Transverse colon (tissue), 4 donors: ENCODE results near the gene OR7A17.

Source experiments
- EP300 ChIP-seq: sonication (generic); formaldehyde crosslinking; IDR thresholded peaks from one replicate; pipeline ENCODE4 v1.6.1; 2017; ENCODE audit warnings: antibody characterized with exemption, low read depth
- POLR2A ChIP-seq: fragments of 450-650 bp; IDR thresholded peaks from one replicate; pipeline ENCODE4 v1.6.1; 2016; ENCODE audit warnings: antibody characterized with exemption, mild to moderate bottlenecking, moderate library complexity
- POLR2AphosphoS5 ChIP-seq, 3 donors: sonication (generic); formaldehyde crosslinking; IDR thresholded peaks; one replicate each; pipeline ENCODE4 v1.6.1; 2016; ENCODE audit warnings: antibody characterized with exemption in 3 of 3
- TF ChIP-seq, protein P1 (sequence below), 5 experiments: fragments of 200-600 bp in 3 of 5; fragments of 450-650 bp in 2 of 5; sonication (generic) in 3 of 5; IDR thresholded peaks; 1 replicate in 2 of 5; 2 replicates in 3 of 5; pipeline ENCODE4 v1.5.1; 2016 to 2017; ENCODE audit warnings: antibody characterized with exemption in 5 of 5, inconsistent platforms in 3 of 5, mild to moderate bottlenecking in 2 of 5, moderate library complexity in 1 of 5

DNA sequence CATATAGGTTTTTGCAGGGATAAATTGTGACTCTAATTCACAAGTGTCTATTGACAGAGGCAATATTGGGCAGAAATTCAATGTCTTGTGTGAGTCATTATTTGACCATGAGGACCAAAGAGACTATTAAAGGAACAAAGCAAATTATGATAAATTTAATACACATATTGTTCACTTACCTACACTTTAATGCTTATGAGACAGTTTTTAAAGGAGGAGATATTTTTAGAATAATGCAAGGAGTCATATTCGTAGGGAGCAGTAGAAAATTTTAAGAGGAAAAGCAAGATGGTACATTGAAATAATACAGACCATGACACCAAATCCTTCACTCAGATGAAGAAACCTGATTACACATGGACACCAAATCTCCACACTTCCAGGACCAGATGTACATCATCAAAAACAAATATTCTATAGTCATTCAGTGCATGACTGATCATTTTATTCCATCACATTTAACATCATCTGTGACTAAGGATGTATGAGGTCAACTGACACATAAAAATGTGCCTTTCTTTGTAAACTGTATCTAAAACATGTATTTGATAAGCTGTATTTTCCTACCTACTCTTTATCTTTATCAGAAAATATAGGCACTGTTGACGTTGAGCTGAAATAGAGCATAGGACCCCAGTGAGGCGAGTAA is 4.2 kb upstream of the OR7A17 start:
- TF ChIP-seq, protein P1, sequence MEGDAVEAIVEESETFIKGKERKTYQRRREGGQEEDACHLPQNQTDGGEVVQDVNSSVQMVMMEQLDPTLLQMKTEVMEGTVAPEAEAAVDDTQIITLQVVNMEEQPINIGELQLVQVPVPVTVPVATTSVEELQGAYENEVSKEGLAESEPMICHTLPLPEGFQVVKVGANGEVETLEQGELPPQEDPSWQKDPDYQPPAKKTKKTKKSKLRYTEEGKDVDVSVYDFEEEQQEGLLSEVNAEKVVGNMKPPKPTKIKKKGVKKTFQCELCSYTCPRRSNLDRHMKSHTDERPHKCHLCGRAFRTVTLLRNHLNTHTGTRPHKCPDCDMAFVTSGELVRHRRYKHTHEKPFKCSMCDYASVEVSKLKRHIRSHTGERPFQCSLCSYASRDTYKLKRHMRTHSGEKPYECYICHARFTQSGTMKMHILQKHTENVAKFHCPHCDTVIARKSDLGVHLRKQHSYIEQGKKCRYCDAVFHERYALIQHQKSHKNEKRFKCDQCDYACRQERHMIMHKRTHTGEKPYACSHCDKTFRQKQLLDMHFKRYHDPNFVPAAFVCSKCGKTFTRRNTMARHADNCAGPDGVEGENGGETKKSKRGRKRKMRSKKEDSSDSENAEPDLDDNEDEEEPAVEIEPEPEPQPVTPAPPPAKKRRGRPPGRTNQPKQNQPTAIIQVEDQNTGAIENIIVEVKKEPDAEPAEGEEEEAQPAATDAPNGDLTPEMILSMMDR (IDR thresholded peaks at IDR 0.05) = no peak
- TF ChIP-seq POLR2A (no peak), POLR2AphosphoS5 (IDR thresholded peaks at IDR 0.05) (no peak), EP300 (no peak)
